Measurements from ENCODE around the gene FGF11.

Gene FGF11

GRCh38 chr17:7408863-7409262 is 30.4 kb upstream of the FGF11 start:
- DNase-seq, result no peak

GRCh38 chr17:7409716-7410115 is 29.6 kb upstream of the FGF11 start:
- DNase-seq, result no peak

- DNase-seq, result no peak
Measured at GRCh38 chr17:7410634-7411426, 28.5 kb upstream of the FGF11 start.

GRCh38 chr17:7411427-7411750 is 27.9 kb upstream of the FGF11 start:
- no peak for DNase-seq

GRCh38 chr17:7413346-7413985 is 25.8 kb upstream of the FGF11 start:
- DNase-seq, result no peak

GRCh38 chr17:7414837-7415236 is 24.5 kb upstream of the FGF11 start:
- no peak for DNase-seq

GRCh38 chr17:7415784-7416183 is 23.5 kb upstream of the FGF11 start:
- no peak for DNase-seq

GRCh38 chr17:7416323-7416722 is 23.0 kb upstream of the FGF11 start:
- no peak for DNase-seq

GRCh38 chr17:7417056-7417655 is 22.2 kb upstream of the FGF11 start:
- DNase-seq, result no peak

- no peak for DNase-seq
Measured at GRCh38 chr17:7418472-7419152, 20.7 kb upstream of the FGF11 start.

GRCh38 chr17:7419819-7420610 is 19.3 kb upstream of the FGF11 start, which contains the start of gene SPEM1:
Gene SPEM1 (plus strand): TSS chr17:7420324. CDS start chr17:7420385, 61 bp downstream.
- no peak for DNase-seq

GRCh38 chr17:7421186-7421585 is 18.1 kb upstream of the FGF11 start:
- no peak for DNase-seq

GRCh38 chr17:7423679-7424078 is 15.6 kb upstream of the FGF11 start:
- DNase-seq, result no peak

- DNase-seq, result no peak
Measured at GRCh38 chr17:7425316-7425715, 14.0 kb upstream of the FGF11 start, which contains the start of gene SPEM2. Gene SPEM2 (plus strand): TSS chr17:7425616. CDS start chr17:7425689, 73 bp downstream.

- DNase-seq, result no peak
Measured at GRCh38 chr17:7425756-7426155, 13.6 kb upstream of the FGF11 start.

- DNase-seq, result no peak
Measured at GRCh38 chr17:7426203-7426863, 13.0 kb upstream of the FGF11 start.

GRCh38 chr17:7426896-7427489 is 12.3 kb upstream of the FGF11 start:
- DNase-seq, result no peak

GRCh38 chr17:7427549-7427948 is 11.8 kb upstream of the FGF11 start:
- no peak for DNase-seq

GRCh38 chr17:7428557-7428956 is 10.8 kb upstream of the FGF11 start, which contains the start of gene SPEM3:
Gene SPEM3 (plus strand): TSS chr17:7428857. CDS start chr17:7428903, 46 bp downstream.
- DNase-seq, result no peak

GRCh38 chr17:7429722-7430121 is 9.6 kb upstream of the FGF11 start:
- DNase-seq, result no peak

- no peak for DNase-seq
Measured at GRCh38 chr17:7431231-7431630, 8.1 kb upstream of the FGF11 start.

- DNase-seq, result no peak
Measured at GRCh38 chr17:7432296-7432695, 7.0 kb upstream of the FGF11 start.
